Measurements from ENCODE around the gene LCE1B.

The LCE1B gene

GRCh38 chr1:152811671-152812070, at the start of gene LCE1B:
LCE1B (plus strand) TSS chr1:152811971; CDS start chr1:152812447, 476 bp downstream.
- no peak for DNase-seq (ENCODE audit: low read depth in 1 of 2, low spot score in 1 of 2)

DNA sequence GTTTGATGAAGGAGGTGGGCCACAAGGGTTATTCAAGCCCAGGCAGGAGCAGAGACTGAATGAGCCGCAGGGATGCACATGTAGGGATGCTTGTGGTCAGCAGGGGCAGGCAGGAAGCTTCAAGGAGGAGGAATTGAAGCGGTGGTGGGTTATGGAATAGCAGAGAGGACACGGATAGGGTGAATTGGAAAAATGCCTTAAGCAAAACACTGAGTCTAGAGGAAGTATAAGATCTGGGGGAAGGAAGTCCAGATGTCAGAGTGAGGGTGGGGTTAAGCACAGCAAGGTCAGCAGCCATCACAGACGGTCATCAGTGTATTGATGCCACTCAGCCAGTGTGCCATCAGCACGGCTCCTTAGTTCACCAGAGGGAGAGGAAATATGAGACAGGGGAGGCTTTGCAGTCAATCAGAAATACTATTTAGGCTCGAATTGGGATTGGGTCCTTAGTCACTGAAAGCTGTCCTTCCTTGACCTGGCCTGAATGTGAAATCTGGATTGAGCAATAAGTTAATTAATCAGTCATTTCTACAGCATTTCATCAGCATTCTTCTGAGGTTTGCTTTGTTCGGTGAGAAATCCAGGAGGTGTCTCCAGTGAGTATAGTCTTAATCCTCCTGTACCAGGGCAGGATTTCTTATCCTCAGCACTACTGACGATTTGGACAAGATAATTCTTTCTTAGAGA, 42.8 kb upstream of the LCE1B start:
- no peak for DNase-seq (ENCODE audit: low read depth in 1 of 2, low spot score in 1 of 2)

DNA sequence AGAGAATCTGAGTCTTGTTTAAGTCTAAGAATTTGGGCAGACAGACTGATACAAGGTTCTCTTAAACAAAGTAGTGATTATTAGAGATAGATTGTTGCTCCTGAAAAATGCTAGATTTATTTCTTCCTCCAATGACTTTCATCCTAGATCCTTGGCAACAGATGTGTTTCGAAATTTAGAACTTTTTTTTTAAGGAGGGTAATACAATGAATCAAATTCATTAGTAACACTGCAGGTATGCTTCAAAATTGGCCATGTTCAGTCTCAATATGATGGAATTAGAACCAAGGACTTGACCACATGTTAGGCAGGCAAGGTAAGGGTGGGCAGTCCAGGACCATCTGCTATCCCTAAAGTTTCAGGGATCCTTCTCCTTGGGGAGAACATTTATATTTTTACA, 41.4 kb upstream of the LCE1B start:
- no peak for DNase-seq (ENCODE audit: low read depth in 1 of 2, low spot score in 1 of 2)

DNA sequence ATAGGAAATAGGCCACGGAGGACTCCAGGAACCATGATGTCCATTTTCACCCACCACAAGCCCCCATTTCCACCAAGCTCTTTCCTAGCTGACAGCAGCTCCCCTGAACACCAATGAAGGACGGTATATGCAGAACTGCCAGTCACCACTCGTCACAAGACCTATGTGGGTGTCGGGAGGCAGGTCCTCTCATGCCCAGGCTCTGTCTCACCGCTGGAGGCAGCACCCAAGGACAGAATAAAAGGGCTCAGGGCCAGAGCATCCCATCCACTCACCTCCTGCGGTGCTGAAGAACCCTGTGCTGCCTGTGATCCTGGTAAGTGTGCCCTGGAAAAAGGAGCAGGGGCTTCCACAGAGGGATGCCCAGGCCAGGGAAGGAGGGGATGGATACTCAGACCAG, 36.9 kb upstream of the LCE1B start, which contains the start of gene LCE1F:
LCE1F (plus strand) TSS at position 266 of the 400 bp plus-strand sequence. CDS start 1,232 bp downstream, outside the sequence.
- DNase-seq (ENCODE audit: low read depth in 1 of 2, low spot score in 1 of 2): no peak

GRCh38 chr1:152776361-152776760, 35.4 kb upstream of the LCE1B start:
- no peak for DNase-seq (ENCODE audit: low read depth in 1 of 2, low spot score in 1 of 2)

- DNase-seq (ENCODE audit: low read depth in 1 of 2, low spot score in 1 of 2): no peak
These were observed 34.1 kb upstream of the LCE1B start for GRCh38 chr1:152777510-152778137.

DNA sequence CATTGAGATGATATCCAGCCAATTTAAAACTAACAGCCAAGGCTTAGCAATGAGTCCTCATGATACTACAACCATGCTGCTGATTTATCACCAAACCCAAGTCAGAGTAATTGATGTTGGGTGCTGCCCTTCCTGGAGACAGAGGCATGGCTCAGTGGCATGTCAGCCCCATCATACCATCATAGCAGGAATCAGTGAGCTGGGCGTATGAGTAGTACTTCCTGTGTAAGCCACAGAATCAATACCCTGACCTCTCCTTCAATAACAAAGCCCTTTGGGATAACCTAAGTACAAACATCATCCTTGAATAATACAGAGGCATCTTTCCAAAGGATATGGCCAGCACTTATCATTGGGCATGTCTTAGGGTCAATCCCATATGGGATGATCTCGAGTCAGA, 28.7 kb upstream of the LCE1B start:
- DNase-seq (ENCODE audit: low read depth in 1 of 2, low spot score in 1 of 2): no peak

GRCh38 chr1:152786077-152786476, 25.7 kb upstream of the LCE1B start, which contains the start of gene LCE1E:
LCE1E (plus strand) TSS chr1:152786257; CDS start chr1:152787300, 1,043 bp downstream.
- no peak for DNase-seq (ENCODE audit: low read depth in 1 of 2, low spot score in 1 of 2)

DNA sequence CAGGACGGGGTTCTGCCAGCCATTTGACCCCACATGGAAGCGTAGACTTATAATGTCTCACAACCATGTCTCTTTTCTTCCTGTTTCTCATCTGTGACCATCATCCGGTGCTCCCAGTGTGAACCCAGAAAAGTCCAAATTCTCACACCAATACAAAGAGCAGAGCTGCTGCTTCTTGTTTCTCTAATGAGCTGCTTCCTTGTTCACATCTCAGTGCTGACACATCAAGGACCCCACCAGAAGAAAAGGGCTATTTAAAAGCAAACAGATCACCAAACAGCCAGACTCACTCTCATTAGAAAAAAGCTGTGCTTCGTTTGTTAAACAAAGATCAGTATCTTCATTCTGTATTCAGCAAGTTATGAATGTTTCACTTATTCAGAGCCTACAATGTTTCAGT, 16.1 kb upstream of the LCE1B start:
- no peak for DNase-seq (ENCODE audit: low read depth in 1 of 2, low spot score in 1 of 2)

GRCh38 chr1:152796421-152796820, 15.3 kb upstream of the LCE1B start, which contains the start of gene LCE1D:
LCE1D (plus strand) TSS chr1:152796721; CDS start chr1:152797795, 1,074 bp downstream.
- DNase-seq (ENCODE audit: low read depth in 1 of 2, low spot score in 1 of 2): no peak

DNA sequence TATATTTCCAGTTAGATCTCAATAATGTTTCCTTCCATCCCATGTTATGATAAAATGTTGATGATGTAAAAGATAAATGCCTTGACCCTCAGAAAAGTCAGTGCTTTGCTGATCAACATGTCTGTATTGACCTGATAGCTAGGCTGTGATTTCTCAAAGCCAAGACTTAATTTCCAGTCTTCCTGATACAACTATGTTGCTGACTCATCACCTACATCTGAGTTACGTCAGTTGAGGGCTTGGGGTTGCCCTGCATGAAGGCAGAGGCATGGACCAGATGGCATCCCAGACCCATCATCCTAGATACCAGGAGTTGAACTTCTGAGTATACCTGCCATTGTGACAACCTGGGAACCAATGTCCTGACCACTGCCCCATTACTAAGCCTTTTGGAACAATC, 10.4 kb upstream of the LCE1B start:
- no peak for DNase-seq (ENCODE audit: low read depth in 1 of 2, low spot score in 1 of 2)

- DNase-seq (ENCODE audit: low read depth in 1 of 2, low spot score in 1 of 2): no peak
These were observed 5.2 kb upstream of the LCE1B start, which contains the start of gene LCE1C for GRCh38 chr1:152806576-152806975. LCE1C (minus strand) TSS chr1:152806651; CDS start chr1:152805478, 1,173 bp downstream.

- DNase-seq (ENCODE audit: low read depth in 1 of 2, low spot score in 1 of 2): no peak
These were observed 721 bp upstream of the LCE1B start for GRCh38 chr1:152811050-152811449.

DNA sequence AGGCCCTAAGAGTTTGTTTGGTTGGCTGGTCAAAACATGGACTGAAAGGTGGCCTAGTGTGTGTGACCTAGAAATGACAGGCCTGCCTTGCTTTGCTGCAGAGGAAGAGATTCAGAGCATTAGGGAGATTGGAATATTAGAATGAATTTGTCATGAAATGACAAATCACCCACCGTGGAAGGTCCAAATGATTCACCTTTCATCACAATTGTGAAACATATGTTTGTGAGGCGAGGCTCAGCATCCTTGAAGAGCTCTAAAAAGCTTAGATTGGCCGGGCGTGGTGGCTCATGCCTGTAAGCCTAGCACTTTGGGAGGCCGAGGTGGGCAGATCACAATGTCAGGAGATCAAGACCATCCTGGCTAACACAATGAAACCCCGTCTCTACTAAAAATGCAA, 5.5 kb downstream of the LCE1B start:
- no peak for DNase-seq (ENCODE audit: low read depth in 1 of 2, low spot score in 1 of 2)

DNA sequence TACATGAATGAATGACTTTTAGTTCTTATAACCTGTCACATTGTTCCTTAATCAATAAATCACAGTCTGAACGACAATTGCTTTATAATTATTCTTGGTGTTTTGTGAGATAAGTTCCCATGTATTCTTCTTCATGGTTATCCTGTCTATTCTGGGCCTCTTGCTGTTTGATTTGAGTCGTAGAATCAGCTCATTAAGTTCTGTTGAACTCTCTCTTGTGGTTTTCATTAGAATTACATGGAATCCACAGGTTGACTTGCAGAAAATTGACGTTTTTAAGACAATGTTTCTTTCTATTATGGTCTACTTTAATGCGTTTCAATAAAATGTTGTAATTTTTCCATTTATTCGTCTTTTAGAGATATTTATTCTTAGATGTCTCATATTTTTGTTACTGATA, 11.5 kb downstream of the LCE1B start:
- DNase-seq (ENCODE audit: low read depth in 1 of 2, low spot score in 1 of 2): no peak

GRCh38 chr1:152824964-152825363, 13.2 kb downstream of the LCE1B start:
- no peak for DNase-seq (ENCODE audit: low read depth in 1 of 2, low spot score in 1 of 2)

DNA sequence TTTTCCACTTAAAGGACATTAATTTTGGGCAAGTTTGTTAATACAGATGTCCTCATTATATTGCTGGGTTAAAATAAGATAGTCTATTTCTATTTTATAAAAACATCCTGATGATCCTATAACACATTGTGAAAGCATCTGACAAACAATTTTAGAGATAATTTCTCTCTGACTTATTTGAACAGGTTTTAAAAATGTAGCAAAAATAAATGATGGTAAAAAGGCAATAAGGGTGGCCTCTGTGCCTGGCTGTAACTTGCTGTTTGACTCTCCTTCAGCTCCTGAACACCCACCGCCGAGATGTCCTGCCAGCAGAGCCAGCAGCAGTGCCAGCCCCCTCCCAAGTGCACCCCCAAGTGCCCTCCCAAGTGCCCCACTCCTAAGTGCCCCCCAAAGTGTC, 15.4 kb downstream of the LCE1B start, which contains the start of gene LCE1A:
LCE1A (plus strand) TSS at position 301 of the 400 bp plus-strand sequence; CDS start at position 301, 0 bp downstream.
- DNase-seq (ENCODE audit: low read depth in 1 of 2, low spot score in 1 of 2): no peak

- DNase-seq (ENCODE audit: low read depth in 1 of 2, low spot score in 1 of 2): no peak
These were observed 25.1 kb downstream of the LCE1B start for GRCh38 chr1:152836870-152837269.

DNA sequence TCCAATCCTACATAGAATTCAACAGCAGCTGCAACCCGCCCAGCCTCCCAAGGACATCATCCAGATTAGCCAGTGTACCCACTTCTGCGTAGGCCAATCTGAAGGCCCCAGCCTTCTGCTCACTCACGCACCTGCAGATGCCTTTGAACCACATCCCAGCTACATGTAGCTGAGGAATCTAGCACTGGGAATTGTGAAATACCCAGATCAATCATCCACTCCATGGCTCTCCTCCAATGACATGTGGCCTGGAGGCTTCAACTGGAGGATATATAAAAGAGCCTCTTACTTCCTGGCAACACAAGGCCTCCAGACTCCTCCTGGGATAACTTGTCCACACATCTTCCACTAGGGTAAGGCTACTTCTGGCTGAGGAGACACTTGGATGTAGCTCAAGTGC, 30.8 kb downstream of the LCE1B start, which contains the start of gene LCE6A:
LCE6A (plus strand) TSS at position 301 of the 400 bp plus-strand sequence. CDS start 665 bp downstream, outside the sequence.
- DNase-seq (ENCODE audit: low read depth in 1 of 2, low spot score in 1 of 2): no peak

GRCh38 chr1:152855661-152856060, 43.9 kb downstream of the LCE1B start:
- no peak for DNase-seq (ENCODE audit: low read depth in 1 of 2, low spot score in 1 of 2)

GRCh38 chr1:152858062-152858461, 46.3 kb downstream of the LCE1B start:
- no peak for DNase-seq (ENCODE audit: low read depth in 1 of 2, low spot score in 1 of 2)

- DNase-seq (ENCODE audit: low read depth in 1 of 2, low spot score in 1 of 2): no peak
These were observed 47.9 kb downstream of the LCE1B start, which contains the start of gene LCE7A for GRCh38 chr1:152859696-152860095. LCE7A (plus strand) TSS chr1:152859996; CDS start chr1:152860698, 702 bp downstream.

All from stimulated activated CD4-positive, alpha-beta T cell treated with anti-CD3 and anti-CD28 coated beads, Interleukin-15, amount 100 ng/mL, for 1 hour (primary cell).